CD4-positive, alpha-beta T cell treated with Interleukin-15 for 4 hours (primary cell): ENCODE results near the gene LARP4.
"Not testable (repeated sequence)": the region's sequence is repeated elsewhere in the genome, so short reads cannot be mapped to it uniquely, and the experiment has no call there.

ENCODE experiments used
- DNase-seq: peaks from one replicate; pipeline ENCODE4 v3.0.0-alpha.2; 2020; ENCODE audit warnings: low spot score

Gene LARP4

GRCh38 chr12:50400638-50401499, at the start of gene LARP4:
TSS of gene LARP4 (plus strand) at chr12:50400885. CDS start at chr12:50401011, 126 bp downstream.
- DNase-seq: peak; percentile 93

DNA sequence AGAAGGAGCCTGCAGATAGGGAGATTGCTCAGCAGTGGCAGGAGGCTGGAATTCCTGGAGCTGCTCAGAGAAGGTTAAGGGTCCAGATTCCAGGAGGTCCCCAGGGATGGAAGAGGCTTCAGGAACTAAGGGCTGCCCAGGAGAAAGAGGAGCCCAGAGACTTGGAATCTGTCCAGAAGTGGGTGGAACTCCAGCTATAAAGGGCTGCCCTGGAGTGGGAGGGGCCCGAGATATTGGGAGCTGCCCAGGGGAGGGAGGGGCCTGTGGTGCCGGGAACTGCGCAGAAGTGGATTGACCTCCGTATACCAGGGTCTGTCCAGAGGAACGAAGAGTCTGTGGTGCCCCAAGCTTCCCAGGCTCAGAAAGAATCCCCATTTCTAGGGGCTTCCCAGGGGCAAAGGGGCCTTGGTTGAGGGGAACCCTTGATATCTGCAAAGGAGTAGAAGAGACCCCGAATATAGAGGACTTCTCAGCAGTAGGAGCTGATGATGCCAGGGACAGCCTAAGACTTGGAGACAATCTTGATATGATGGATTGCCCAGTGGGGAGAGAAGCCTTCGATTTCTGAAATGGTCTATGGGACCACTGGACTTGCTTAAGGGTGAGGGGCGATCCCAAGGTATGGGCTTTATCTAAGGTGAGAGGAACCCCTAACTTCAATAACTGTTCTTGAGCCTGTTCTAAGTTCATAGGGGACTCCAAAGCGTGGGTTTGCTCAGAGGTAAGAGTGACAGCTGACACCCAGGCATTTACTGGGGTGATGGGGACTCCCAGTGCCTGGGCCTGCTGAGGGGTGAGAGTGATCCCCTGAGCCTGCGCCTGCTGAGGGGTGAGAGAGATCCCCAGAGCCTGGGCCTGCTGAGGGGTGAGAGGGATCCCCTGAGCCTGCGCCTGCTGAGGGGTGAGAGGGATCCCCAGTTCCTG, 49.3 kb upstream of the LARP4 start:
- no peak for DNase-seq

GRCh38 chr12:50353404-50353803, 47.3 kb upstream of the LARP4 start:
- no peak for DNase-seq

DNA sequence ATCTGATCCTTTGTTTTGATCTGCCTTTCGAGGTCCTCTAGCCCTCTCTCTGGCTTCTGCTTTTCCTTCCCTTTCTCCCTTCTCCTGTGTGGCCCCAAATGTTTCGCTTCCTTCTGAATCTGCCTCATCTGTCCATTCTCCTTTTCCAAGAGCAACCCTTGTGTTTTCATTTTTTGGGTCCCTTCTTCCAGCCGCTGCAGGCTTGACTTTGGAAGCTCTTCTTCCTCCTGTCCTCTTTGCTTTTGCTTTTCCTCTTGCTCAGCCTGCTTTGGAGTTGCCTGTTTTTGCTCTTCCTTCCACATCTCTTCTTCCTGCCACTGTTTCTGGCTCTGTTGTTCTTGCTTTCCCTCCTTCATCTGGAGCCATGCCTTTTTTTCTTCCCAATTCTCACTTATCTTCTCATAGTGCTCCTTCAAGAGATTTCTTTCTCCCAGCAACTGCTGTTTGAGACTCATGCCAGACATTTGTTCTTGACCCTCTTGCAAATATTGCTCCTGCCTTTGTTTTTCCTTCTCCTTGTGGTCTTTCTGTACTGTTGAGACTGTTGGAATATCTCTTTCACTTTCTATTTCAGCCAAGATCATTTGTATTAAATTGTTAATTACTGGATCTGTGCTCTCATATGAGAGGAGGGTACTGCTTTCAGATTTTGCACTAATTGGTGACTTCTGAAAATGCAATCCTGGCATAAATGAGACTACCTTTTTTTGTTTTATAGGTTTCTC, 46.7 kb upstream of the LARP4 start:
- DNase-seq: no peak

GRCh38 chr12:50354908-50355307, 45.8 kb upstream of the LARP4 start:
- no peak for DNase-seq

GRCh38 chr12:50355365-50355764, 45.3 kb upstream of the LARP4 start:
- DNase-seq: no peak

- no peak for DNase-seq
Measured at GRCh38 chr12:50362671-50363070, 38.0 kb upstream of the LARP4 start.

DNA sequence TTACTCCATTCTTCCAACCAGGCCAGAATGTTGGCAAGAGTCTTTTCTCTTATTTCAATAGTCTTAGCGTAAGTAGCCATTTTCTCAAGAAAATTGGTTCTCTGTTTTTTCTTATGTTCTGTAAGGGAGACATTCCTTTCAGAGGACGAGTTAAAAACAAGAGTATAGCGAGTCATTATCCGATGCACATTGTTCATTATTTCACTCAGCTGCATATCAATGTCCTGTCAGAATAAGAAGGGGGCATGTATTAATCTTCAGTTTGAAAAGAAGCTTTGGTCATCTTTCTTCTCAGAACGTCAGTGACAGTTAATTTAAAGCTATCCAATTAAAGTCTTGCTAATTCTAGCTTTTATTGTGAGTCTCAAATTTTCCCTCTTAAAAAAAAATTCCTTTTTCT, 37.5 kb upstream of the LARP4 start:
- DNase-seq: no peak

- no peak for DNase-seq
Measured at GRCh38 chr12:50365709-50366406, 34.8 kb upstream of the LARP4 start.

GRCh38 chr12:50370672-50371071, 30.0 kb upstream of the LARP4 start:
- DNase-seq: not testable (repeated sequence)

DNA sequence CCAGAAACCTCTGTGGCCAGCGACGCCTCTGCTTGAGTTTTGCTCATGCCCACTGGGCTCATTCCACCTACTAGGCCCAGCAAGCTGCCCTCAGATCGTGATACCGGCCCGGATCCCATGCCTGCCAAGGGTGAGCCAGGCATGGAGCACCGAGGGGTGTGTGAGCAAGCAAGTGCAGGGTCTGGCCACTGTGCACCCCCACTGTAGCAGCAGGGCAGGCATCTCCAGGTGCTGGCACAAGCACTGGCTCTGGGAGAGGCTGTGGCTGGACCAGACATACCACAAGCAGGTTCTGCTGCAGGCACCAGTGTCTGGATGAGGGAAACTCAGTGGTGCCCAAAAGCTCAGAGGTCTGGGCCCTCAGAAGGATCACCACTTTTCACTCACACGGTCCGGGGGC, 24.9 kb upstream of the LARP4 start:
- no peak for DNase-seq

- DNase-seq: no peak
Measured at GRCh38 chr12:50380761-50381325, 19.8 kb upstream of the LARP4 start.

- DNase-seq: no peak
Measured at GRCh38 chr12:50387487-50387886, 13.2 kb upstream of the LARP4 start.

DNA sequence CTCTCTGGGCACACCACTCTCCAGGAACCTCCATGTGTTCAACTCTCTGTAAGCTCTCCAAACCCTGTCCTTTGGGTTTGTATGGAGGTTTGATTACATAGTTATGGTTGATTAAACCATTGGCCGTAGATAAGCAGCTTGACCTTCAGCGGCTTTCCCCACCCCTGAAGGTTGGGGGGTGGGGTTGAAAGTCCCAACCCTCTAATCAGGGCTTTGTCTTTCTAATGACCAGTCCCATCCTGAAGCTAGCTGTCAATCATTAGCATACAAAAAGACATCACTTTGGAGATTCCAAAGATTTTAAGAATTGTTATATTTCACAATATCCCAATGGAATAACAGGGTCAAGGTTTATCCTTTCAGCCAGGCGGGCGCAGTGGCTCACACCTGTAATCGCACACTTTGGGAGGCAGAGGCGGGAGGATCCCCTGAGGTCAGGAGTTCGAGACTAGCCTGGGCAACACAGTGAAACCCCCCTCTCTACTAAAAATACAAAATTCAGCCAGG, 12.7 kb upstream of the LARP4 start:
- DNase-seq: no peak

DNA sequence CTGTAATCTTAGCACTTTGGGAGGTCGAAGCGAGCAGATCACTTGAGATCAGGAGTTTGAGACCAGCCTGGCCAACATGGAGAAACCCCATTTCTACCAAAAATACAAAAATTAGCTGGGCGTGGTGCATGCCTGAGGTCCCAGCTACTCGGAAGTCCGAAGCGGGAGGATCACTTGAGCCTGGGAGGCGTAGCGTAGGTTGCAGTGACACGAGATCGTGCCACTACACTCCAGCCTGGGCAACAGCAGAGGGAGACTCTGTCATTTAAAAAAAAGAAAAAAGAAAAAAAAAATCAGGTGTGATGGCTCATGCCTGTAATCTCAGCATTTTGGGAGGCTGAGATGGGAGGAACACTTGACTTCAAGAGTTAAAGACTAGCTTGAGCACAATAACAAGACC, 11.9 kb upstream of the LARP4 start:
- DNase-seq: not testable (repeated sequence)

- no peak for DNase-seq
Measured at GRCh38 chr12:50390316-50390741, 10.4 kb upstream of the LARP4 start.

DNA sequence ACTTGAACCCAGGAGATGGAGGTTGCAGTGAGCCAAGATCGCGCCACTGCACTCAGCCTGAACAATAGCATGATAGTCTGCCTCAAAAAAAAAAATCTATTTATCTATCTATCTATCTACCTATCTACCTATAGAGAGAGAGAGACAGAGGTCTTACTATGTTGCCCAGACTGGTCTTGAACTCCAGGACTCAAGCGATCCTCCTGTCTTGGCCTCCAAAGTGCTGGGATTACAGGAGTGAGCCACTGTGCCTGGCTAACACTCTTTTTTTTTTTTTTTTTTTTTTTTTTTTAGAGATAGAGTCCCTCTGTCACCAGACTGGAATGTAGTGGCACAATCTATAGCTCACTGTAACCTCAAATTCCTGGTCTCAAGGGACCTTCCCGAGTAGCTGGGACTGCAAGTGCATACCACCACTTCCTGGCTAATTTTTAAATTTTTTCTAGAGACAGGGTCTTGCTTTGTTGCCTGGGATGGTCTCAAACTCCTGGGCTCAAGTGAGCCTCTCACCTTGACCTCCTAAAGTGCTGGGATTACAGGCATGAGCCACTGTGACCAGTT, 6.1 kb upstream of the LARP4 start:
- DNase-seq: no peak

GRCh38 chr12:50397117-50397650, 3.5 kb upstream of the LARP4 start:
- DNase-seq: no peak

DNA sequence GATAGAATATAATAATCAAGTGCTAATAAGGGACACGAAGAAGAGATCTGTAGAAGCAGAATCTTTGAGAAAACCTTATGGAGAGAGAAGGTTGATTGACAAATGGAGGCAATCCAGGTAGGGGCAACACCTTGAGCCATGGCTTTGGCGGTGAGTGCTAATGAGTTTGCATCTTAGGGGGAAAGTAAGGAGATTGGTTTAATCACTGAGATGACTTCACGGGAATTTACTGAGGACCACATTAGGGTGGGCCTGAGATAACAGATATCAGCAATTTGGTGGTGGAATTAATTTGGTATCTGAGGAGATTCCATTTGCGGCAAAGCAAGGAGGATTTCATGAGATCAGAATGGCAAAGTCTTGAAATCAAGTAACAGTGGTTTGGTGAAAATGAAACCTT, 1.8 kb upstream of the LARP4 start:
- DNase-seq: no peak

DNA sequence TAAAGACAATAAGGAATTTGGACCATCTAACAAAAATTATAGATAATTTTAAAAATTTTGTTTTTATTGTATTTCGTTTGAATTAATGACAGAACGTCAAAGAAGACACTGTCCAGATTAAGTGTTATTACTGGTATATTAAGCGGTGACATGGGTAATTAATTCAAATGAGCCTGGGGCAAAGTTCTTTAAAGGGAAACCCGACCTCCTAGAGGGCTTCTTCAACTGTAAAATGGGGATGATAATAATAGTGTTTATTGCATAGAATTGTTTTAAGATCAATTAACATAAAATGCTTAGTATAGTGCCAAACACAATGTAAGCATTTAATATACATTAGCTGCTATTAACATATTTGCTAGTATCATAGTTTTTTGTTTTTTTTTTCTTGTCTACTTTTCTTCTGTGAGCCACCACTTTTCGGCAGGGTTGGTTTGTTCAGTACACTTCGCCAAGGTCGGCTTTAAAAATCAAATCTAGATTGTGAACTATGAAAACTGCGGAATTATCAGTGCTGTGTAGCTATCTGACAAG, 514 bp upstream of the LARP4 start:
- no peak for DNase-seq
